ENCODE data around the gene CCDC138.

Gene CCDC138

DNA sequence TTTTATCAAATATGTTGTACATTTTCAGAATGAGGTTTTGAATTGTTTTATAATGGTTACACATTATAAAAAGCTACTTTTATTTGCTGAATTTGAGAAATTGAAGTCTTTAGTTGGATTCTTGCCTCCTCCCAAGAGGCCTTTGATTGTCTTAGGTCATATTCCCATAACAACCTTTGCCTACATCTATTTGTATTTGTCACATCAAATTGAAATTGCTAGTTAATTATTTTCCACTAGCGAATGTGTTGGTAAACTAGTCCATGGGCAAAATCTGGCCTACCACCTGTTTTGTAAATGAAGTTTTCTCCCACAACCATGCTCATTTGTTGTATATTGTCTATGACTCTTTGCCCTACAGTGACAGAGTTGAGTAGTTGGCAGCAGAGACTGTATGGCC, 60.4 kb downstream of the CCDC138 start:
- H3K4me3 ChIP-seq (replicated peaks; ENCODE audit: low read depth, low read length): no peak overlapping the region
- TF ChIP-seq CTCF (IDR thresholded peaks at IDR 0.05; ENCODE audit: low read length, missing control alignments): no peak
- no peak for DNase-seq (ENCODE audit: low read depth)

DNA sequence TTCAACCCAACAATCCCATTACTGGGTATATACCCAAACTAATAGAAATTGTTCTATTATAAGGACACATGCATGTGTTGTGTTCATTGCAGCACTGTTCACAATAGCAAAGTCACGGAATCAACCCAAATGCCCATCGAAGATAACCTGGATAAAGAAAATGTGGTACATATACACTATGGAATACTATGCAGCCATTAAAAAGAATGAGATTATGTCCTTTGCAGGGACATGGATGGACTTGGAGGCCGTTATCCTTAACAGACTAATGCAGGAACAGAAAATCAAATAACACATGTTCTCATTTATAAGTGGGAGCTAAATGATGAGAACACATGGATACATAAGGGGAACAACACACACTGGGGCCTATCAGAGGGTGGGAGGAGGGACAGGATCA, 65.8 kb downstream of the CCDC138 start:
- no peak overlapping the region for H3K4me3 ChIP-seq (replicated peaks; ENCODE audit: low read depth, low read length)
- DNase-seq (ENCODE audit: low read depth): no peak
- TF ChIP-seq CTCF (IDR thresholded peaks at IDR 0.05; ENCODE audit: low read length, missing control alignments): no peak

GRCh38 chr2:108853421-108853820, 66.8 kb downstream of the CCDC138 start:
- no peak for TF ChIP-seq CTCF (IDR thresholded peaks at IDR 0.05; ENCODE audit: low read length, missing control alignments)
- DNase-seq (ENCODE audit: low read depth): peak; percentile 12

DNA sequence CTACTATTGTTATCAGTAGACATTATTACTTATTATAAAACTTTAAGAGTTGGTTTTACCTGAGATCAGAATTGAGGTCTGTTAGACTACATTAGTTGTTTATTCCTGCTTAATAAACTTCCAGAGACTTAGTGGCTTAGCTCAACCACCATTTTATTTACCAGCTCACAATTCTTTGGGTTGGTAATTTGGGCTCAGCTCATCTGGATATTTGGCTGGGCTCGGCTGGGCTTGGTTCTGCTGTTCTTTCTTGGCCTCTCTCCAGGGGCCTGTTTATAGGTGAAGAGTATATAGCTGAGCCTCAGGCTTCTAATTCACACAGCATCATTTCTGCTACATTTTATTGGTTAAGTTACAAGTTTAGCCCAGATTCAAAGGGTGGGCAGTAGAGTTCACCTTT, 67.9 kb downstream of the CCDC138 start:
- no peak for TF ChIP-seq CTCF (IDR thresholded peaks at IDR 0.05; ENCODE audit: low read length, missing control alignments)
- H3K4me3 ChIP-seq (replicated peaks; ENCODE audit: low read depth, low read length): no peak overlapping the region
- no peak for DNase-seq (ENCODE audit: low read depth)

More at GRCh38 chr2:108853421-108853820, 66.8 kb downstream of the CCDC138 start:
- H3K4me3 ChIP-seq (replicated peaks; ENCODE audit: low read depth, low read length): no peak overlapping the region

- DNase-seq (ENCODE audit: low read depth): peak; percentile 18
- H3K4me3 ChIP-seq (replicated peaks; ENCODE audit: low read depth, low read length): no peak overlapping the region
These were observed 68.6 kb downstream of the CCDC138 start for GRCh38 chr2:108855194-108855593.

DNA sequence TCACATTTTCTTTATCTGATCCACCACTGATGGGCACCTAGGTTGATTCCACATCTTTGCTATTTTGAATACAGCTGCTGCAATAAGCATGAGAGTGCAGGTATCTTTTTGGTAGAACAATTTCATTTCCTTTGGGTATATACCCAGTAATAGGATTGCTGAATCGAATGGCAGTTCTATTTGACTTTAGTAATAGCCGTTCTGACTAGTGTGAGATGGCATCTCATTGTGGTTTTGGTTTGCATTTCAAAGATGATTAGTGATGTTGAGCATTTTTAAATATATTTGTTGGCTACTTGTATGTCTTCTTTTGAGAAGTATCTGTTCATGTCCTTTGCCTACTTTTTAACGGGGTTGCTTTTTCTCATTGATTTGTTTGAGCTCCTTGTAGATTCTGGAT, 72.3 kb downstream of the CCDC138 start:
- H3K4me3 ChIP-seq (replicated peaks; ENCODE audit: low read depth, low read length): no peak overlapping the region
- peak; percentile 7 for DNase-seq (ENCODE audit: low read depth)
- no peak for TF ChIP-seq CTCF (IDR thresholded peaks at IDR 0.05; ENCODE audit: low read length, missing control alignments)

More at GRCh38 chr2:108855194-108855593, 68.6 kb downstream of the CCDC138 start:
- TF ChIP-seq CTCF (IDR thresholded peaks at IDR 0.05; ENCODE audit: low read length, missing control alignments): peak; percentile 16

DNA sequence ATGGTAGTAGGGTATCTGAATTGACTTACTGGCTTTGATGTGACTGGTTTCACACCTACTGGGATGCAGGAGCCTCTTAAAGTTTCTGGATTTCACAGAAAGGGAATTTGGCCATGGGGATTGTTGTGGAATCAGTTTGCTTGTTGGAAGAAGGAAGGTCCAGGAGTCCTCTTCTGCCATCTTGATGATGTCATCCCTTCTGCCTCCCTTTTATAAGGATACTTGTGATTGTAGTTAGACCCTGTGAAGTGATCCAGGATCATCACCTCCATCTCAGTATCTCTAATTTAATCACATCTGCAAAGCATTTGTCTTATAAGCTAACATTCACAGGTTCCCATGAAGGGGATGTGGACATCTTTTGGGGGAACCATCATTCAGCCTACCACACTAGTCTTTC, 79.5 kb downstream of the CCDC138 start:
- no peak for DNase-seq (ENCODE audit: low read depth)
- no peak overlapping the region for H3K4me3 ChIP-seq (replicated peaks; ENCODE audit: low read depth, low read length)
- no peak for TF ChIP-seq CTCF (IDR thresholded peaks at IDR 0.05; ENCODE audit: low read length, missing control alignments)

Measured in fibroblast of pulmonary artery (primary cell).